ENCODE measurements around the gene KAT2A.

GRCh38 chr17:42112552-42113176, 8.5 kb downstream of the KAT2A start, which contains the start of gene DHX58:
- TF ChIP-seq CTCF (IDR thresholded peaks at IDR 0.05; ENCODE audit: insufficient read depth, low read length, poor library complexity, severe bottlenecking) (no peak), EZH2phosphoT487 (conservative IDR thresholded peaks at IDR 0.05; ENCODE audit: low read length) (no peak)
